NB4 (cell line): ENCODE data around the gene MAP3K14.

ENCODE experiments used
- CTCF ChIP-seq: IDR thresholded peaks from one replicate; pipeline ENCODE4 v1.5.1; 2012; ENCODE audit warnings: low read depth, low read length
- MYC ChIP-seq: IDR thresholded peaks from 2 replicates; pipeline ENCODE4 v1.6.1; 2011; ENCODE audit warnings: low read depth, low read length
- POLR2A ChIP-seq: IDR thresholded peaks from 2 replicates; pipeline ENCODE4 v1.6.1; 2011; ENCODE audit warnings: mild to moderate bottlenecking; ENCODE audit not compliant: insufficient read length; ENCODE audit errors: extremely low read depth

- TF ChIP-seq CTCF (no peak), POLR2A (no peak), MYC (no peak)
Observed at GRCh38 chr17:45262516-45263476, 54.0 kb downstream of the MAP3K14 start.
